HCT116 (cell line): ENCODE measurements around the gene AADACL3.

Experiments used
- ATF3 ChIP-seq: IDR thresholded peaks from 2 replicates; pipeline ENCODE4 v1.6.1; 2012
- CEBPB ChIP-seq: IDR thresholded peaks from 2 replicates; pipeline ENCODE4 v1.6.1; 2012; ENCODE audit warnings: low read depth
- CTCF ChIP-seq, 3 experiments: fragments of 200-600 bp in 1 of 3; sonication (generic) in 1 of 3; IDR thresholded peaks in 2 of 3; conservative IDR thresholded peaks in 1 of 3; 2 replicates each; pipeline ENCODE4 v1.5.1; 2012 to 2017; ENCODE audit warnings: low read depth in 2 of 3, low read length in 2 of 3, antibody characterized with exemption in 1 of 3, borderline replicate concordance in 1 of 3, control low read depth in 1 of 3, mild to moderate bottlenecking in 1 of 3, mixed read lengths in 1 of 3, mixed run types in 1 of 3, moderate library complexity in 1 of 3; ENCODE audit not compliant: insufficient read depth in 1 of 3
- EZH2 ChIP-seq: fragments of 200-600 bp; sonication (generic); IDR thresholded peaks from 2 replicates; pipeline ENCODE4 v1.6.1; 2017; ENCODE audit warnings: antibody characterized with exemption, mixed run types
- EZH2phosphoT487 ChIP-seq: fragments of 200-600 bp; IDR thresholded peaks from 2 replicates; pipeline ENCODE4 v1.6.1; 2018; ENCODE audit warnings: antibody characterized with exemption, borderline replicate concordance
- POLR2AphosphoS5 ChIP-seq: IDR thresholded peaks from 2 replicates; pipeline ENCODE4 v1.6.1; 2011; ENCODE audit warnings: mild to moderate bottlenecking, low read depth, low read length, moderate library complexity
- REST ChIP-seq: IDR thresholded peaks from 2 replicates; pipeline ENCODE4 v1.6.1; 2012; ENCODE audit warnings: low read depth
- SP1 ChIP-seq: IDR thresholded peaks from 2 replicates; pipeline ENCODE4 v1.6.1; 2012; ENCODE audit warnings: low read depth
- TCF7L2 ChIP-seq: IDR thresholded peaks from 2 replicates; pipeline ENCODE4 v1.7.0; 2011; ENCODE audit warnings: borderline replicate concordance, inconsistent platforms; ENCODE audit not compliant: insufficient read depth, insufficient read length; ENCODE audit errors: extremely low read depth
- YY1 ChIP-seq: IDR thresholded peaks from 2 replicates; pipeline ENCODE4 v1.6.1; 2011; ENCODE audit warnings: low read length, low read depth, moderate library complexity, mild to moderate bottlenecking; ENCODE audit not compliant: insufficient replicate concordance; ENCODE audit errors: extremely low read depth

GRCh38 chr1:12734651-12735050 lies 18.7 kb downstream of the AADACL3 start:
- TF ChIP-seq REST = no peak
- TF ChIP-seq POLR2AphosphoS5 = no peak
- no peak for TF ChIP-seq CTCF (IDR thresholded peaks at IDR 0.05 in 2 of 3, conservative IDR thresholded peaks at IDR 0.05 in 1 of 3; ENCODE audit: borderline replicate concordance in 1 of 3, insufficient read depth in 1 of 3, low read depth in 2 of 3, low read length in 2 of 3)
- no peak for TF ChIP-seq SP1
- no peak for TF ChIP-seq YY1
- no peak for TF ChIP-seq TCF7L2
- TF ChIP-seq CEBPB = no peak
- TF ChIP-seq EZH2phosphoT487 = no peak
- no peak for TF ChIP-seq ATF3
- no peak for TF ChIP-seq EZH2
